ENCODE results near the gene HACD2.

Gene HACD2

GRCh38 chr3:123446610-123447109 is 138.2 kb downstream of the HACD2 start (continued):
- TF ChIP-seq, protein P1, sequence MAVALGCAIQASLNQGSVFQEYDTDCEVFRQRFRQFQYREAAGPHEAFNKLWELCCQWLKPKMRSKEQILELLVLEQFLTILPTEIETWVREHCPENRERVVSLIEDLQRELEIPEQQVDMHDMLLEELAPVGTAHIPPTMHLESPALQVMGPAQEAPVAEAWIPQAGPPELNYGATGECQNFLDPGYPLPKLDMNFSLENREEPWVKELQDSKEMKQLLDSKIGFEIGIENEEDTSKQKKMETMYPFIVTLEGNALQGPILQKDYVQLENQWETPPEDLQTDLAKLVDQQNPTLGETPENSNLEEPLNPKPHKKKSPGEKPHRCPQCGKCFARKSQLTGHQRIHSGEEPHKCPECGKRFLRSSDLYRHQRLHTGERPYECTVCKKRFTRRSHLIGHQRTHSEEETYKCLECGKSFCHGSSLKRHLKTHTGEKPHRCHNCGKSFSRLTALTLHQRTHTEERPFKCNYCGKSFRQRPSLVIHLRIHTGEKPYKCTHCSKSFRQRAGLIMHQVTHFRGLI (tag by site-specific recombination; IDR thresholded peaks at IDR 0.05): no peak

DNA sequence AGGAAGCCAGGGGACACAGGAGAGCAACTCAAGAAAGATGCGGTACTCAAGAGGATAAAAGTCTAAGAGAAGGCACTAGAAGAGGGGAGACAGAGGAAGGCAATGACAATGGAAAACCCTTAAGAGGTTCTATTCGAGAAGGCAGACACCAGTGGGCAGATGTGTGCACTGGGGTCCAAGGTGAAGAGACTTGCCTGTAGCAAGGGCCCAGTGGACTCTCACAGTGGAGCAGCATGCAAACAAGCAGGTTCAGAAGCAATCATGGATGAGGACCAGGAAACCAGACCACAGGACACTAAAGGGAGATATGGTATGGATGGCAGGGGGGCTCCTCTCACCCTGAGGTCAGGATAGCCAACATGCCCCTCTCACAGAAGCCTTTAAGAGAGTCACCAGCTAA is 138.6 kb downstream of the HACD2 start:
- H3K36me3 ChIP-seq (ENCODE audit: control insufficient read depth in 2 of 2, insufficient read depth in 1 of 2, low read length in 2 of 2): no peaks in the 10 kb centered on the region
- H3K27ac ChIP-seq (ENCODE audit: extremely low read depth, low read depth, low read length): no peak overlapping the region
- no peaks in the 10 kb centered on the region for H3K9me3 ChIP-seq (ENCODE audit: control insufficient read depth, insufficient read depth, low read depth, low read length)
- no peak overlapping the region for H3K4me3 ChIP-seq (ENCODE audit: low read depth, low read length)
- TF ChIP-seq, protein P2, sequence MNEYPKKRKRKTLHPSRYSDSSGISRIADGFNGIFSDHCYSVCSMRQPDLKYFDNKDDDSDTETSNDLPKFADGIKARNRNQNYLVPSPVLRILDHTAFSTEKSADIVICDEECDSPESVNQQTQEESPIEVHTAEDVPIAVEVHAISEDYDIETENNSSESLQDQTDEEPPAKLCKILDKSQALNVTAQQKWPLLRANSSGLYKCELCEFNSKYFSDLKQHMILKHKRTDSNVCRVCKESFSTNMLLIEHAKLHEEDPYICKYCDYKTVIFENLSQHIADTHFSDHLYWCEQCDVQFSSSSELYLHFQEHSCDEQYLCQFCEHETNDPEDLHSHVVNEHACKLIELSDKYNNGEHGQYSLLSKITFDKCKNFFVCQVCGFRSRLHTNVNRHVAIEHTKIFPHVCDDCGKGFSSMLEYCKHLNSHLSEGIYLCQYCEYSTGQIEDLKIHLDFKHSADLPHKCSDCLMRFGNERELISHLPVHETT (tag by site-specific recombination; IDR thresholded peaks at IDR 0.05): no peak
- TF ChIP-seq ZNF600 (tag by site-specific recombination; IDR thresholded peaks at IDR 0.05) (no peak), ZBTB10 (tag by site-specific recombination; IDR thresholded peaks at IDR 0.05) (no peak), ZNF658 (tag by site-specific recombination; IDR thresholded peaks at IDR 0.05) (no peak), ZBTB48 (tag by site-specific recombination; IDR thresholded peaks at IDR 0.05) (no peak), ZBTB49 (tag by site-specific recombination; IDR thresholded peaks at IDR 0.05; ENCODE audit: low read depth) (no peak), BCL11A (tag by site-specific recombination; IDR thresholded peaks at IDR 0.05; ENCODE audit: low read depth) (no peak), ZNF2 (tag by site-specific recombination; IDR thresholded peaks at IDR 0.05) (no peak)
- no peaks in the 10 kb centered on the region; the same call in 1 of the 2 replicates for H3K4me1 ChIP-seq (ENCODE audit: control insufficient read depth, insufficient read depth, low read length)
- ChIA-PET POLR2A (no interaction called here), CTCF (interaction anchor here (1.3 to 3.1 kb wide), 3 partner anchors 8 to 43 kb away, joined by 4 to 13 read pairs (median 13); no protein-coding TSS in a partner anchor)

GRCh38 chr3:123445702-123446101 is 139.2 kb downstream of the HACD2 start:
- no peak overlapping the region for H3K27ac ChIP-seq (ENCODE audit: extremely low read depth, low read depth, low read length)
- H3K36me3 ChIP-seq (ENCODE audit: control insufficient read depth in 2 of 2, insufficient read depth in 1 of 2, low read length in 2 of 2): no peaks in the 10 kb centered on the region
- TF ChIP-seq ZNF324 (tag by site-specific recombination; IDR thresholded peaks at IDR 0.05) (no peak), ZNF585B (tag by site-specific recombination; IDR thresholded peaks at IDR 0.05) (no peak), ZNF121 (tag by site-specific recombination; IDR thresholded peaks at IDR 0.05) (no peak), ZNF544 (tag by site-specific recombination; IDR thresholded peaks at IDR 0.05) (no peak), SP3 (tag by site-specific recombination; IDR thresholded peaks at IDR 0.05) (no peak)
- TF ChIP-seq, protein P3, sequence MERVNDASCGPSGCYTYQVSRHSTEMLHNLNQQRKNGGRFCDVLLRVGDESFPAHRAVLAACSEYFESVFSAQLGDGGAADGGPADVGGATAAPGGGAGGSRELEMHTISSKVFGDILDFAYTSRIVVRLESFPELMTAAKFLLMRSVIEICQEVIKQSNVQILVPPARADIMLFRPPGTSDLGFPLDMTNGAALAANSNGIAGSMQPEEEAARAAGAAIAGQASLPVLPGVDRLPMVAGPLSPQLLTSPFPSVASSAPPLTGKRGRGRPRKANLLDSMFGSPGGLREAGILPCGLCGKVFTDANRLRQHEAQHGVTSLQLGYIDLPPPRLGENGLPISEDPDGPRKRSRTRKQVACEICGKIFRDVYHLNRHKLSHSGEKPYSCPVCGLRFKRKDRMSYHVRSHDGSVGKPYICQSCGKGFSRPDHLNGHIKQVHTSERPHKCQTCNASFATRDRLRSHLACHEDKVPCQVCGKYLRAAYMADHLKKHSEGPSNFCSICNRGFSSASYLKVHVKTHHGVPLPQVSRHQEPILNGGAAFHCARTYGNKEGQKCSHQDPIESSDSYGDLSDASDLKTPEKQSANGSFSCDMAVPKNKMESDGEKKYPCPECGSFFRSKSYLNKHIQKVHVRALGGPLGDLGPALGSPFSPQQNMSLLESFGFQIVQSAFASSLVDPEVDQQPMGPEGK (tag by site-specific recombination; IDR thresholded peaks at IDR 0.05): no peak
- TF ChIP-seq, protein P4, sequence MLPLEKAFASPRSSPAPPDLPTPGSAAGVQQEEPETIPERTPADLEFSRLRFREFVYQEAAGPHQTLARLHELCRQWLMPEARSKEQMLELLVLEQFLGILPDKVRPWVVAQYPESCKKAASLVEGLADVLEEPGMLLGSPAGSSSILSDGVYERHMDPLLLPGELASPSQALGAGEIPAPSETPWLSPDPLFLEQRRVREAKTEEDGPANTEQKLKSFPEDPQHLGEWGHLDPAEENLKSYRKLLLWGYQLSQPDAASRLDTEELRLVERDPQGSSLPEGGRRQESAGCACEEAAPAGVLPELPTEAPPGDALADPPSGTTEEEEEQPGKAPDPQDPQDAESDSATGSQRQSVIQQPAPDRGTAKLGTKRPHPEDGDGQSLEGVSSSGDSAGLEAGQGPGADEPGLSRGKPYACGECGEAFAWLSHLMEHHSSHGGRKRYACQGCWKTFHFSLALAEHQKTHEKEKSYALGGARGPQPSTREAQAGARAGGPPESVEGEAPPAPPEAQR (tag by site-specific recombination; IDR thresholded peaks at IDR 0.05): no peak
- ChIA-PET CTCF (interaction anchor here (0.7 to 2.8 kb wide), 5 partner anchors 12 to 196 kb away, joined by 3 to 13 read pairs (median 3); no protein-coding TSS in a partner anchor), POLR2A (no interaction called here)
- H3K4me3 ChIP-seq (ENCODE audit: low read depth, low read length): no peak overlapping the region
- no peaks in the 10 kb centered on the region; the same call in 1 of the 2 replicates for H3K4me1 ChIP-seq (ENCODE audit: control insufficient read depth, insufficient read depth, low read length)
- no peaks in the 10 kb centered on the region for H3K9me3 ChIP-seq (ENCODE audit: control insufficient read depth, insufficient read depth, low read depth, low read length)

All from HEK293 (cell line).